ENCODE data around the gene TADA2B. TPM values are rescaled to one million over a fixed set of nuclear protein-coding genes. Genes with fewer than 3 reads are reported as not detected.
A peak's percentile ranks its signal among the peaks of the same experiment; 100 is the strongest.

TADA2B gene
- total and polyA plus RNA-seq, 9 of the 15 experiments (the other 6 are each of a cell fraction or from before 2014, with no cell fraction given), result 0.55 to 12.2 (median 7.5) TPM

GRCh38 chr4:7049295-7049694 is 6.1 kb downstream of the TADA2B start:
- Histone ChIP-seq H3K4me2 (ENCODE audit: insufficient read depth, low read length) (no peak overlapping the region), H3K9ac (ENCODE audit: insufficient read depth in 1 of 2, low read depth in 2 of 2, low read length in 2 of 2) (no peak overlapping the region), H3K4me1 (replicated peaks in 1 of 2; ENCODE audit: control insufficient read depth in 2 of 2, insufficient read depth in 2 of 2, low read length in 2 of 2) (peaks cover 14 to 59% of the 10 kb centered on the region in 2 experiments; a peak in 4 of 5 replicates), H3K9me3 (replicated peaks; ENCODE audit: control insufficient read depth, insufficient read depth, low read depth, low read length) (no peaks in the 10 kb centered on the region), H2AFZ (ENCODE audit: low read depth, low read length) (no peak overlapping the region), H4K20me1 (replicated peaks; ENCODE audit: control insufficient read depth, insufficient read depth, low read length) (peaks cover 26% of the 10 kb centered on the region), H3K9me1 (ENCODE audit: control insufficient read depth, insufficient read depth, low read length) (peaks cover 6% of the 10 kb centered on the region), H3K27me3 (ENCODE audit: control insufficient read depth in 2 of 2, insufficient read depth in 2 of 2, low read length in 2 of 2) (no peaks in the 10 kb centered on the region), H3K4me3 (no peak overlapping the region), H3K27ac (ENCODE audit: extremely low read depth, low read depth, low read length) (no peak overlapping the region), H3K79me2 (ENCODE audit: control insufficient read depth, insufficient read depth, low read length) (peaks cover 60% of the 10 kb centered on the region), H3K36me3 (ENCODE audit: control insufficient read depth, insufficient read depth, low read length) (peaks cover 27% of the 10 kb centered on the region; the same call in 2 of the 3 replicates)
- WGBS (ENCODE audit: insufficient coverage, low coverage, missing lambda C conversion rate), result 85% methylated on average over 4 of the region's 4 CpGs
- POLR2A ChIA-PET, result interaction anchor here (0.8 to 1.8 kb wide), 2 partner anchors 10 to 13 kb away, joined by 4 to 8 read pairs; no protein-coding TSS in a partner anchor
- no TSS peak for BruUV-seq (replicated peaks)
- FAIRE-seq, result no peak
- CTCF ChIA-PET (ENCODE audit: low intra/inter-chr PET ratio), result no interaction called here
- no peak for DNase-seq (ENCODE audit: extremely low read depth in 1 of 4, low spot score in 3 of 4)
- TF ChIP-seq, protein P1, sequence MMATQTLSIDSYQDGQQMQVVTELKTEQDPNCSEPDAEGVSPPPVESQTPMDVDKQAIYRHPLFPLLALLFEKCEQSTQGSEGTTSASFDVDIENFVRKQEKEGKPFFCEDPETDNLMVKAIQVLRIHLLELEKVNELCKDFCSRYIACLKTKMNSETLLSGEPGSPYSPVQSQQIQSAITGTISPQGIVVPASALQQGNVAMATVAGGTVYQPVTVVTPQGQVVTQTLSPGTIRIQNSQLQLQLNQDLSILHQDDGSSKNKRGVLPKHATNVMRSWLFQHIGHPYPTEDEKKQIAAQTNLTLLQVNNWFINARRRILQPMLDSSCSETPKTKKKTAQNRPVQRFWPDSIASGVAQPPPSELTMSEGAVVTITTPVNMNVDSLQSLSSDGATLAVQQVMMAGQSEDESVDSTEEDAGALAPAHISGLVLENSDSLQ (IDR thresholded peaks at IDR 0.05), result peak; percentile 72
- no peak for TF ChIP-seq DEAF1 (CRISPR knock-in tag; IDR thresholded peaks at IDR 0.05)
- TF ChIP-seq RBM39 (optimal IDR thresholded peaks at IDR 0.05; ENCODE audit: low read depth, low read length), result no peak
- no peak for ATAC-seq
- intact Hi-C loops (cut with micrococcal nuclease), result no loop called here
- in situ Hi-C loops (cut with MboI), result no loop called here

Measured in K562 (cell line).